ENCODE measurements around the gene TTC38. TPM values are rescaled to one million over a fixed set of nuclear protein-coding genes. Genes with fewer than 3 reads are reported as not detected.

Gene TTC38
- total RNA-seq, 1 donor from 2014 or later = 26.3 TPM

- H3K27ac ChIP-seq = no peak overlapping the region
- intact Hi-C loops (cut with DNase I) = no loop called here
- no peaks in the 10 kb centered on the region for H3K9me3 ChIP-seq
- H3K4me3 ChIP-seq = no peak overlapping the region
- no peaks in the 10 kb centered on the region for H3K4me1 ChIP-seq
- H3K36me3 ChIP-seq = no peaks in the 10 kb centered on the region
- TF ChIP-seq CTCF (IDR thresholded peaks at IDR 0.05) = no peak
- ATAC-seq (no peak), DNase-seq (no peak)
- H3K27me3 ChIP-seq = no peaks in the 10 kb centered on the region
Observed at GRCh38 chr22:46326066-46326680, 58.4 kb downstream of the TTC38 start.

GRCh38 chr22:46327691-46328465 lies 60.1 kb downstream of the TTC38 start:
- intact Hi-C loops (cut with DNase I) = no loop called here
- TF ChIP-seq CTCF (IDR thresholded peaks at IDR 0.05) = no peak
- Histone ChIP-seq H3K4me3 (no peak overlapping the region), H3K27me3 (no peaks in the 10 kb centered on the region), H3K4me1 (no peaks in the 10 kb centered on the region), H3K36me3 (no peaks in the 10 kb centered on the region), H3K27ac (no peak overlapping the region), H3K9me3 (no peaks in the 10 kb centered on the region)
- no peak for DNase-seq
- no peak for ATAC-seq

- H3K4me1 ChIP-seq = no peaks in the 10 kb centered on the region
- no peaks in the 10 kb centered on the region for H3K36me3 ChIP-seq
- intact Hi-C loops (cut with DNase I) = no loop called here
- H3K27ac ChIP-seq = no peak overlapping the region
- H3K27me3 ChIP-seq = no peaks in the 10 kb centered on the region
- ATAC-seq (no peak), DNase-seq (no peak)
- no peak overlapping the region for H3K4me3 ChIP-seq
- no peak for TF ChIP-seq CTCF (IDR thresholded peaks at IDR 0.05)
- H3K9me3 ChIP-seq = no peaks in the 10 kb centered on the region
Observed at GRCh38 chr22:46328797-46329196, 61.0 kb downstream of the TTC38 start.

GRCh38 chr22:46329616-46330015 lies 61.8 kb downstream of the TTC38 start:
- DNase-seq = no peak
- H3K4me1 ChIP-seq = peaks cover 1% of the 10 kb centered on the region
- TF ChIP-seq CTCF (IDR thresholded peaks at IDR 0.05) = no peak
- no peaks in the 10 kb centered on the region for H3K36me3 ChIP-seq
- intact Hi-C loops (cut with DNase I) = no loop called here
- ATAC-seq = no peak
- H3K9me3 ChIP-seq = no peaks in the 10 kb centered on the region
- no peaks in the 10 kb centered on the region for H3K27me3 ChIP-seq
- no peak overlapping the region for H3K27ac ChIP-seq
- H3K4me3 ChIP-seq = no peak overlapping the region

GRCh38 chr22:46330426-46330825 lies 62.6 kb downstream of the TTC38 start:
- no peaks in the 10 kb centered on the region for H3K36me3 ChIP-seq
- no peak overlapping the region for H3K27ac ChIP-seq
- intact Hi-C loops (cut with DNase I) = no loop called here
- no peaks in the 10 kb centered on the region for H3K27me3 ChIP-seq
- no peak for TF ChIP-seq CTCF (IDR thresholded peaks at IDR 0.05)
- DNase-seq (no peak), ATAC-seq (no peak)
- H3K4me3 ChIP-seq = no peak overlapping the region
- H3K9me3 ChIP-seq = no peaks in the 10 kb centered on the region
- H3K4me1 ChIP-seq = peaks cover 6% of the 10 kb centered on the region

Data from upper lobe of right lung (tissue), 1 donor.